ENCODE results near the gene CACNG1. TPM values are rescaled to one million over a fixed set of nuclear protein-coding genes. Genes with fewer than 3 reads are reported as not detected.

CACNG1 gene
- polyA plus RNA-seq, 1 donor (not counting 4 experiments of a cell fraction or from before 2014, with no cell fraction given), result not detected

DNA sequence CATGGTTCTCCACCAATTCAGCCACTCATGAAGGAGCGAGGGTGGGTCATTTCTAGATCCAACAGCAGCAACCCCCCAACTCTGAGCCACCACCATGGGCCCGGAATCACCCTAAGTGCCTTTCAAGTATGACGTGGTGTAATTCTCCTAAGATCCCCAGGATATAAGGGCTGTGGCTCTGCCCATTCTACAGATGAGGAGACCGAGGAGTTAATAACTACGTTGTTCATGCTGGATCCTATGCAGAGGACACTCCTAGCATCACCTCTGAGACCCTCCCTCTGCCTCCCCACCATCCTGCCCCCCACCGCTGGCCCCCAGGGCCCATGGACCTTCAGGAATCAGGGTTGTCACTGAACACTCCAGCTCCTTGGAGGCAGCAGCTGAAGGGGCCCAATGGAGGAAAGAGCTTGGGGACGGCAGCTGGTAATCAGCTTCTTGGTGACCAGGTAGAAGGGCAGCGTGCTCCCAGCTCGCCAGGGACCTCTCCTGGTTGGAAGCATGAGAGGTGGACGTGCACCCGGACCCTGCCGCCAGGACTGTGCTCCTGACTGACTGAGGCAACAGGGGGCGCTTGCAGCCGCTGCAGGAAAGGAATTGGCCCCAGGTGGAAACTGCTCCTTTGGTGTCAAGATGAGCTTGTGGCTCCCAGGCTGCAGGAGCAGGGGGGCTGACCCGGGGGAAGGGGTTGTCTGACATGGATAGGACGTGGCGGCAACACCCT, 28.2 kb upstream of the CACNG1 start:
- Histone ChIP-seq H3K79me2 (ENCODE audit: control insufficient read depth, insufficient read depth, low read length) (no peaks in the 10 kb centered on the region), H3K4me1 (ENCODE audit: control insufficient read depth, extremely low read depth, insufficient read depth, low read length) (no peaks in the 10 kb centered on the region), H4K20me1 (ENCODE audit: control insufficient read depth, extremely low read depth, insufficient read depth, low read length) (no peaks in the 10 kb centered on the region), H3K4me2 (ENCODE audit: control insufficient read depth, extremely low read depth, insufficient read depth, low read depth, low read length) (no peak overlapping the region), H3K9me1 (ENCODE audit: control insufficient read depth, extremely low read depth, insufficient read depth, low read length) (no peaks in the 10 kb centered on the region), H3K4me3 (ENCODE audit: control insufficient read depth in 2 of 3, extremely low read depth in 1 of 3, insufficient read depth in 2 of 3, low read depth in 1 of 3, low read length in 3 of 3) (no peak overlapping the region), H3K9me3 (ENCODE audit: control insufficient read depth, low read depth, low read length) (no peaks in the 10 kb centered on the region), H3K27ac (ENCODE audit: control insufficient read depth, insufficient read depth, low read length) (no peak overlapping the region), H3K27me3 (ENCODE audit: control insufficient read depth, extremely low read depth, insufficient read depth, low read length) (peaks cover 7% of the 10 kb centered on the region), H3K36me3 (ENCODE audit: control insufficient read depth in 2 of 2, extremely low read depth in 1 of 2, insufficient read depth in 2 of 2, low read length in 2 of 2) (no peaks in the 10 kb centered on the region), H3K9ac (ENCODE audit: control insufficient read depth, extremely low read depth, insufficient read depth, low read length) (no peak overlapping the region), H2AFZ (ENCODE audit: control insufficient read depth, low read length) (no peak overlapping the region)
- dilution Hi-C loops (cut with MboI; ENCODE audit: extremely low pct_ligation_motif_present, low sequenced_read_pairs), result no loop called here
- no peak for TF ChIP-seq EZH2 (IDR thresholded peaks at IDR 0.05; ENCODE audit: low read length)
- TF ChIP-seq, protein P1, sequence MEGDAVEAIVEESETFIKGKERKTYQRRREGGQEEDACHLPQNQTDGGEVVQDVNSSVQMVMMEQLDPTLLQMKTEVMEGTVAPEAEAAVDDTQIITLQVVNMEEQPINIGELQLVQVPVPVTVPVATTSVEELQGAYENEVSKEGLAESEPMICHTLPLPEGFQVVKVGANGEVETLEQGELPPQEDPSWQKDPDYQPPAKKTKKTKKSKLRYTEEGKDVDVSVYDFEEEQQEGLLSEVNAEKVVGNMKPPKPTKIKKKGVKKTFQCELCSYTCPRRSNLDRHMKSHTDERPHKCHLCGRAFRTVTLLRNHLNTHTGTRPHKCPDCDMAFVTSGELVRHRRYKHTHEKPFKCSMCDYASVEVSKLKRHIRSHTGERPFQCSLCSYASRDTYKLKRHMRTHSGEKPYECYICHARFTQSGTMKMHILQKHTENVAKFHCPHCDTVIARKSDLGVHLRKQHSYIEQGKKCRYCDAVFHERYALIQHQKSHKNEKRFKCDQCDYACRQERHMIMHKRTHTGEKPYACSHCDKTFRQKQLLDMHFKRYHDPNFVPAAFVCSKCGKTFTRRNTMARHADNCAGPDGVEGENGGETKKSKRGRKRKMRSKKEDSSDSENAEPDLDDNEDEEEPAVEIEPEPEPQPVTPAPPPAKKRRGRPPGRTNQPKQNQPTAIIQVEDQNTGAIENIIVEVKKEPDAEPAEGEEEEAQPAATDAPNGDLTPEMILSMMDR (optimal IDR thresholded peaks at IDR 0.05 in 1 of 3, IDR thresholded peaks at IDR 0.05 in 1 of 3, conservative IDR thresholded peaks at IDR 0.05 in 1 of 3; ENCODE audit: extremely low read depth in 1 of 3, insufficient read depth in 2 of 3, low read length in 3 of 3), result no peak
- DNase-seq (ENCODE audit: low read depth, low spot score), result no peak
- no peak for FAIRE-seq

DNA sequence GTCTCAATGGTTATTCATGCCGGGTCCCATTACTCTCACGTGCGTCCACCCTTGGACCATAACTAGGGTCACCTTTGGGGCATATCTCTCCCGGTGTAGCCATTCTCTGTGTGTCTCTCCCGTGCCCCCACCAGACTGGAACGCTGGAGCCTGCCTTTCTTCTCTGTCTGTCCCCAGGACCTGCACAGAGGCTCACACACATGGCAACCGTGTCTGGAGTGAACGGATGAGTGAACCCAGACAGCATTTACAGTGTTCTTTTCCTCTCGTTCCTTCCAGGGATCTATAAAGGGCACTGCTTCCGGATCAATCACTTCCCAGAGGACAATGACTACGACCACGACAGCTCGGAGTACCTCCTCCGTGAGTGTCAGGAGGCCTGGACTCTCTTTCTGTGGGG, 26.4 kb upstream of the CACNG1 start:
- H3K9ac ChIP-seq (ENCODE audit: control insufficient read depth, extremely low read depth, insufficient read depth, low read length), result no peak overlapping the region

More for the DNA sequence above, 26.4 kb upstream of the CACNG1 start:
- Histone ChIP-seq H3K9me1 (ENCODE audit: control insufficient read depth, extremely low read depth, insufficient read depth, low read length) (no peaks in the 10 kb centered on the region), H3K4me2 (ENCODE audit: control insufficient read depth, extremely low read depth, insufficient read depth, low read depth, low read length) (no peak overlapping the region), H3K36me3 (ENCODE audit: control insufficient read depth in 2 of 2, extremely low read depth in 1 of 2, insufficient read depth in 2 of 2, low read length in 2 of 2) (no peaks in the 10 kb centered on the region), H3K79me2 (ENCODE audit: control insufficient read depth, insufficient read depth, low read length) (no peaks in the 10 kb centered on the region), H3K4me3 (ENCODE audit: control insufficient read depth in 2 of 3, extremely low read depth in 1 of 3, insufficient read depth in 2 of 3, low read depth in 1 of 3, low read length in 3 of 3) (no peak overlapping the region), H3K27me3 (ENCODE audit: control insufficient read depth, extremely low read depth, insufficient read depth, low read length) (peaks cover 7% of the 10 kb centered on the region), H3K27ac (ENCODE audit: control insufficient read depth, insufficient read depth, low read length) (no peak overlapping the region), H4K20me1 (ENCODE audit: control insufficient read depth, extremely low read depth, insufficient read depth, low read length) (no peaks in the 10 kb centered on the region), H2AFZ (ENCODE audit: control insufficient read depth, low read length) (no peak overlapping the region), H3K4me1 (ENCODE audit: control insufficient read depth, extremely low read depth, insufficient read depth, low read length) (no peaks in the 10 kb centered on the region), H3K9me3 (ENCODE audit: control insufficient read depth, low read depth, low read length) (no peaks in the 10 kb centered on the region)
- FAIRE-seq, result no peak
- DNase-seq (ENCODE audit: low read depth, low spot score), result no peak
- TF ChIP-seq EZH2 (IDR thresholded peaks at IDR 0.05; ENCODE audit: low read length), result no peak
- TF ChIP-seq, protein P1 (optimal IDR thresholded peaks at IDR 0.05 in 1 of 3, IDR thresholded peaks at IDR 0.05 in 1 of 3, conservative IDR thresholded peaks at IDR 0.05 in 1 of 3; ENCODE audit: extremely low read depth in 1 of 3, insufficient read depth in 2 of 3, low read length in 3 of 3), result no peak
- dilution Hi-C loops (cut with MboI; ENCODE audit: extremely low pct_ligation_motif_present, low sequenced_read_pairs), result no loop called here

Data from keratinocyte (primary cell).